ENCODE measurements around the gene SH3GL3. TPM values are rescaled to one million over a fixed set of nuclear protein-coding genes. Genes with fewer than 3 reads are reported as not detected.

The SH3GL3 gene
- total RNA-seq, 1 experiment from 2014 or later = not detected

DNA sequence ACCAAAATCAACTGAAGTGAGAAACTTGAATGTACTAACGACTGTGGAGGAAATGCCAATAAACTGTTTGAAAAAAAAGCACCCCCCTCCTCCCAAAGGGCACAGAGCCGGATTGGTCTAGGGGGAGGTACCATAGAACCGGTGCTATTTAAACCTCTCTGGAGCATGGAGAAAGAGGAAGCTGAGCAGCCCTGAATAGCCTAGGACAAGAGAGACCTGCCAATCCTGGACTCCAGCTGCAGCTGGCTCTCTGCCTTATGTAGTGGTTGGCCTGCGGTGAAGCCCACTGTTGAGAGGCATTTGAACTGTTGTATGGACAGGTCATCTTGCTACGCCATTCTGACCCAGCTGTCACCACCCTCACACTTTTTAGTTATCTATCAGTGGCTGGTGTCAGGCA lies 1.5 kb upstream of the SH3GL3 start:
- BruUV-seq (replicated peaks) = no TSS peak
- Mint-ChIP-seq H3K4me1 (ENCODE audit: low read depth, unreplicated experiment) (peaks cover 11% of the 10 kb centered on the region), H3K27ac (ENCODE audit: unreplicated experiment) (no peak overlapping the region), H3K36me3 (ENCODE audit: insufficient read depth, unreplicated experiment) (no peaks in the 10 kb centered on the region), H3K4me3 (ENCODE audit: unreplicated experiment) (no peak overlapping the region), H3K27me3 (ENCODE audit: insufficient read depth, unreplicated experiment) (no peaks in the 10 kb centered on the region), H3K9me3 (ENCODE audit: unreplicated experiment) (no peaks in the 10 kb centered on the region)
- Histone ChIP-seq H3K4me1 (0 out of 2 replicates have a peak, but pooled peaks cover 11% of the 10 kb centered on the region), H3K27me3 (replicated peaks; ENCODE audit: control insufficient read depth, insufficient read depth, low read length) (no peaks in the 10 kb centered on the region), H3K9me3 (no peaks in the 10 kb centered on the region), H3K36me3 (ENCODE audit: control insufficient read depth, insufficient read depth, low read length) (no peaks in the 10 kb centered on the region), H3K4me3 (ENCODE audit: low read depth, low read length) (no peak overlapping the region)
- CTCF ChIA-PET = no interaction called here
- no peak for DNase-seq
- POLR2A ChIA-PET = no interaction called here
- intact Hi-C loops (cut with micrococcal nuclease; ENCODE audit: unreplicated experiment) = no loop called here
- TF ChIP-seq, protein P1, sequence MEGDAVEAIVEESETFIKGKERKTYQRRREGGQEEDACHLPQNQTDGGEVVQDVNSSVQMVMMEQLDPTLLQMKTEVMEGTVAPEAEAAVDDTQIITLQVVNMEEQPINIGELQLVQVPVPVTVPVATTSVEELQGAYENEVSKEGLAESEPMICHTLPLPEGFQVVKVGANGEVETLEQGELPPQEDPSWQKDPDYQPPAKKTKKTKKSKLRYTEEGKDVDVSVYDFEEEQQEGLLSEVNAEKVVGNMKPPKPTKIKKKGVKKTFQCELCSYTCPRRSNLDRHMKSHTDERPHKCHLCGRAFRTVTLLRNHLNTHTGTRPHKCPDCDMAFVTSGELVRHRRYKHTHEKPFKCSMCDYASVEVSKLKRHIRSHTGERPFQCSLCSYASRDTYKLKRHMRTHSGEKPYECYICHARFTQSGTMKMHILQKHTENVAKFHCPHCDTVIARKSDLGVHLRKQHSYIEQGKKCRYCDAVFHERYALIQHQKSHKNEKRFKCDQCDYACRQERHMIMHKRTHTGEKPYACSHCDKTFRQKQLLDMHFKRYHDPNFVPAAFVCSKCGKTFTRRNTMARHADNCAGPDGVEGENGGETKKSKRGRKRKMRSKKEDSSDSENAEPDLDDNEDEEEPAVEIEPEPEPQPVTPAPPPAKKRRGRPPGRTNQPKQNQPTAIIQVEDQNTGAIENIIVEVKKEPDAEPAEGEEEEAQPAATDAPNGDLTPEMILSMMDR (IDR thresholded peaks at IDR 0.05; ENCODE audit: insufficient read depth in 1 of 2, low read depth in 1 of 2, low read length in 1 of 2, severe bottlenecking in 1 of 2, unreplicated experiment in 1 of 2) = no peak

DNA sequence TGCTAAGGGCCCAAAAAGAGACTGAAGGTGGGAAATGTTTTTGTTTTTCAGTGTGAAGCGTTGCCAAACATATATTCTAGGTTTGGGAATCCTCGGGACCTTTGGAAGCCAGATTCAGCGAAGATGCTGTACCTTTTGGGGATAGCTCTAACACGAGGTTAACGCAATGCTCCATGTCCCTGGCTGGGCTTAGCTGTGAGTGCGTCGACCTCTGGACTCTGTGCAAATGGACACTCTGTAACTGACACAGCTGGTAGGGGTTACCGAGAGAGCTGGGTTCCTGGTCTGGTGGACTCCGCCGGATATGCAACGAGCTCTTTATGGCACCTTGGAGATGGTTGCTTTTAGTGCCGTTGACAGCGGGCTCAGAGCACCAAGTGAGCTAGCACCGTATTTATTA lies 724 bp upstream of the SH3GL3 start:
- H3K9me3 ChIP-seq = no peaks in the 10 kb centered on the region
- no peaks in the 10 kb centered on the region for H3K27me3 Mint-ChIP-seq (ENCODE audit: insufficient read depth, unreplicated experiment)

DNA sequence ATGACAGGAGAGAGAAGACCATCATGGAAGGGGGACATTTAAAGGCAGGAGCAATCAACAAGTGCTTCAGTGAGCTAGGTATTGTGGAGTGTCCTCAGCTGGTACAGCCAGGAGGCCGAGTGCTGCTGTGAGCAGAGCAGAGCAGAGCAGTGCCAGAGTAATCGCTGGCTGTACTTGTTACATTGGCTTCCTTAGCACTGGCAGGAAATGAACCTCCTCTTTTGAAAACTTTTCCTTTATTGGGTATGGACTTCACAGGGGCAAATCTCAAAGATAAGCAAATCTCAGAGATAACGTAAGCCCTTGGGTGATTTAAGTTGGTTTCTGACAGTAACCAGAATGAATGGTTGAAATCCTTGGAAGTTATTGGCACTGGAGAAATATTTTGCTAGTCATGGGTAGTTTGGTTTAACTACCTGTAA lies 2.1 kb downstream of the SH3GL3 start:
- TF ChIP-seq, protein P1 (IDR thresholded peaks at IDR 0.05; ENCODE audit: insufficient read depth in 1 of 2, low read depth in 1 of 2, low read length in 1 of 2, severe bottlenecking in 1 of 2, unreplicated experiment in 1 of 2) = no peak
- H3K27me3 ChIP-seq (replicated peaks; ENCODE audit: control insufficient read depth, insufficient read depth, low read length) = no peaks in the 10 kb centered on the region
- DNase-seq = no peak
- no peak overlapping the region for H3K4me3 ChIP-seq (ENCODE audit: low read depth, low read length)
- no peaks in the 10 kb centered on the region for H3K9me3 Mint-ChIP-seq (ENCODE audit: unreplicated experiment)
- H3K27me3 Mint-ChIP-seq (ENCODE audit: insufficient read depth, unreplicated experiment) = no peaks in the 10 kb centered on the region
- no peak overlapping the region for H3K27ac Mint-ChIP-seq (ENCODE audit: unreplicated experiment)
- no peak overlapping the region for H3K4me3 Mint-ChIP-seq (ENCODE audit: unreplicated experiment)
- H3K4me1 ChIP-seq = 0 out of 2 replicates have a peak, but pooled peaks cover 11% of the 10 kb centered on the region
- no peaks in the 10 kb centered on the region for H3K9me3 ChIP-seq
- H3K4me1 Mint-ChIP-seq (ENCODE audit: low read depth, unreplicated experiment) = peaks cover 11% of the 10 kb centered on the region
- intact Hi-C loops (cut with micrococcal nuclease; ENCODE audit: unreplicated experiment) = no loop called here
- no peaks in the 10 kb centered on the region for H3K36me3 ChIP-seq (ENCODE audit: control insufficient read depth, insufficient read depth, low read length)
- CTCF ChIA-PET = no interaction called here
- POLR2A ChIA-PET = no interaction called here
- no TSS peak for BruUV-seq (replicated peaks)
- no peaks in the 10 kb centered on the region for H3K36me3 Mint-ChIP-seq (ENCODE audit: insufficient read depth, unreplicated experiment)

More for the DNA sequence above, 724 bp upstream of the SH3GL3 start:
- TF ChIP-seq, protein P1 (IDR thresholded peaks at IDR 0.05; ENCODE audit: insufficient read depth in 1 of 2, low read depth in 1 of 2, low read length in 1 of 2, severe bottlenecking in 1 of 2, unreplicated experiment in 1 of 2) = no peak
- Mint-ChIP-seq H3K9me3 (ENCODE audit: unreplicated experiment) (no peaks in the 10 kb centered on the region), H3K4me3 (ENCODE audit: unreplicated experiment) (no peak overlapping the region), H3K4me1 (ENCODE audit: low read depth, unreplicated experiment) (peaks cover 11% of the 10 kb centered on the region), H3K36me3 (ENCODE audit: insufficient read depth, unreplicated experiment) (no peaks in the 10 kb centered on the region), H3K27ac (ENCODE audit: unreplicated experiment) (no peak overlapping the region)
- intact Hi-C loops (cut with micrococcal nuclease; ENCODE audit: unreplicated experiment) = no loop called here
- Histone ChIP-seq H3K27me3 (replicated peaks; ENCODE audit: control insufficient read depth, insufficient read depth, low read length) (no peaks in the 10 kb centered on the region), H3K4me3 (ENCODE audit: low read depth, low read length) (no peak overlapping the region), H3K4me1 (0 out of 2 replicates have a peak, but pooled peaks cover 11% of the 10 kb centered on the region), H3K36me3 (ENCODE audit: control insufficient read depth, insufficient read depth, low read length) (no peaks in the 10 kb centered on the region)
- CTCF ChIA-PET = no interaction called here
- DNase-seq = no peak
- BruUV-seq (replicated peaks) = no TSS peak
- POLR2A ChIA-PET = no interaction called here

Data from Caco-2 (cell line).